ENCODE results near the gene SLC6A5.

DNA sequence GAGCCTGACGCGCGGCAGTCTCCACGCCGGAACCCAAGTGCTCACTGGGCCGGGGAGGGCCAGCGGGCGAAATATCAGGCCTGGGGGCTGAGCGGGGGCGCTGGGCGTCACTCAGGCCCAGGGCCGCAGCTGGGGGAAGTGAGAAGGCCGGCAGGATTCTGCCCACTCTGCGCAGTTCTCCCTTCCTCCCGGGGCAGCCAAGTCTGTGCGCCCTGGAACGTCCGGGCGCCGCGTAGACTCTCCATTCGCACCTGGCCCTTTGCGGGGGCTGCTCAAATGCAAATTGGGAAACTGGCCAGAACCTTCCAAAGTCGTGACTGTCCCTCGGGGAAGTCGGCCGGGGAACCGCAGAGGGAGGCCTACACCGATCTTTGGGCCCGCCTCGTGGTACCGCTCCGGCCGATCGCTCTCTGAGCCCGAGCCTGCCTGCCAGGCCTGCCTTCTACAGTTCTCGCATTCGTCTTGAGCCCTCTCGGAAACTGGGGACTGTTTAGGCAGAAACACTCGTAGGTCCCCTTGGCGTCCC lies 2.2 kb upstream of the SLC6A5 start:
- TF ChIP-seq, protein P1, sequence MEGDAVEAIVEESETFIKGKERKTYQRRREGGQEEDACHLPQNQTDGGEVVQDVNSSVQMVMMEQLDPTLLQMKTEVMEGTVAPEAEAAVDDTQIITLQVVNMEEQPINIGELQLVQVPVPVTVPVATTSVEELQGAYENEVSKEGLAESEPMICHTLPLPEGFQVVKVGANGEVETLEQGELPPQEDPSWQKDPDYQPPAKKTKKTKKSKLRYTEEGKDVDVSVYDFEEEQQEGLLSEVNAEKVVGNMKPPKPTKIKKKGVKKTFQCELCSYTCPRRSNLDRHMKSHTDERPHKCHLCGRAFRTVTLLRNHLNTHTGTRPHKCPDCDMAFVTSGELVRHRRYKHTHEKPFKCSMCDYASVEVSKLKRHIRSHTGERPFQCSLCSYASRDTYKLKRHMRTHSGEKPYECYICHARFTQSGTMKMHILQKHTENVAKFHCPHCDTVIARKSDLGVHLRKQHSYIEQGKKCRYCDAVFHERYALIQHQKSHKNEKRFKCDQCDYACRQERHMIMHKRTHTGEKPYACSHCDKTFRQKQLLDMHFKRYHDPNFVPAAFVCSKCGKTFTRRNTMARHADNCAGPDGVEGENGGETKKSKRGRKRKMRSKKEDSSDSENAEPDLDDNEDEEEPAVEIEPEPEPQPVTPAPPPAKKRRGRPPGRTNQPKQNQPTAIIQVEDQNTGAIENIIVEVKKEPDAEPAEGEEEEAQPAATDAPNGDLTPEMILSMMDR (IDR thresholded peaks at IDR 0.05; ENCODE audit: low read depth, low read length, poor library complexity, severe bottlenecking) = no peak
- no peak for TF ChIP-seq EZH2phosphoT487 (IDR thresholded peaks at IDR 0.05; ENCODE audit: borderline replicate concordance, low read length)
